Fibroblast of lung (primary cell): Measurements from ENCODE around the gene OBSCN. TPM values are rescaled to one million over a fixed set of nuclear protein-coding genes. Genes with fewer than 3 reads are reported as not detected.

ENCODE experiments used
- DNase-seq, 2 donors: peaks; one replicate each; pipeline versions ENCODE4 v3.0.0 to v3.0.0-alpha.2; 2010; ENCODE audit warnings: low read depth in 2 of 2
- H2AFZ ChIP-seq: 2 replicates; pipeline ENCODE4 v1.5.1; 2012; ENCODE audit warnings: low read length, control low read depth, inconsistent platforms
- H3K27ac ChIP-seq: 2 replicates; pipeline ENCODE4 v1.5.1; 2011; ENCODE audit warnings: low read length, control low read depth; ENCODE audit not compliant: insufficient read depth
- H3K27me3 ChIP-seq: 2 replicates; pipeline ENCODE4 v1.5.1; 2011; ENCODE audit warnings: mild to moderate bottlenecking, low read length; ENCODE audit not compliant: control insufficient read depth, insufficient read depth
- H3K36me3 ChIP-seq: 2 replicates; pipeline ENCODE4 v1.5.1; 2011; ENCODE audit warnings: low read length; ENCODE audit not compliant: control insufficient read depth, insufficient read depth
- H3K4me1 ChIP-seq: 2 replicates; pipeline ENCODE4 v1.5.1; 2011; ENCODE audit warnings: low read length; ENCODE audit not compliant: control insufficient read depth, insufficient read depth; ENCODE audit errors: extremely low read depth
- H3K4me2 ChIP-seq: 2 replicates; pipeline ENCODE4 v1.5.1; 2011; ENCODE audit warnings: low read length, control low read depth; ENCODE audit not compliant: insufficient read depth; ENCODE audit errors: extremely low read depth
- H3K4me3 ChIP-seq, 4 experiments: fragments of 200-600 bp in 1 of 4; sonication (generic) in 1 of 4; replicated peaks in 1 of 4; 2 replicates each; pipeline ENCODE4 v1.5.1; 2011 to 2016; ENCODE audit warnings: low read length in 4 of 4, low read depth in 3 of 4, mild to moderate bottlenecking in 3 of 4, control low read depth in 2 of 4, inconsistent platforms in 1 of 4, mixed read lengths in 1 of 4; ENCODE audit not compliant: insufficient read depth in 1 of 4; ENCODE audit errors: control extremely low read depth in 1 of 4
- H3K79me2 ChIP-seq: 2 replicates; pipeline ENCODE4 v1.5.1; 2012; ENCODE audit warnings: mild to moderate bottlenecking, low read length, inconsistent platforms; ENCODE audit not compliant: control insufficient read depth, insufficient read depth
- H3K9ac ChIP-seq: 2 replicates; pipeline ENCODE4 v1.5.1; 2011; ENCODE audit warnings: mild to moderate bottlenecking, low read length, control low read depth; ENCODE audit not compliant: insufficient read depth
- H3K9me3 ChIP-seq: 2 replicates; pipeline ENCODE4 v1.5.1; 2012; ENCODE audit warnings: low read depth, low read length; ENCODE audit not compliant: control insufficient read depth, insufficient read depth
- H4K20me1 ChIP-seq: 2 replicates; pipeline ENCODE4 v1.5.1; 2011; ENCODE audit warnings: low read length; ENCODE audit not compliant: control insufficient read depth, insufficient read depth; ENCODE audit errors: extremely low read depth
- EZH2 ChIP-seq: IDR thresholded peaks from 2 replicates; pipeline ENCODE4 v1.5.1; 2012; ENCODE audit warnings: low read length, control low read depth, mild to moderate bottlenecking; ENCODE audit errors: missing control alignments
- polyA plus RNA-seq, 2 donors: library from polyadenylated mRNA; depleted of rRNA in 1 of 2; stranded (reverse) in 1 of 2; unstranded in 1 of 2; fragments of >200 nt; gene quantifications; 2 replicates each; pipeline ENCODE4 v1.2.1, GENCODE V29; 2011 to 2012; ENCODE audit warnings: missing spikeins in 1 of 2
- total RNA-seq: library from RNA; depleted of rRNA; stranded (reverse); fragments of >200 nt; gene quantifications from 2 replicates; pipeline ENCODE4 v1.2.1, GENCODE V29; 2014
- TF ChIP-seq, protein P1 (sequence below), 2 donors: IDR thresholded peaks in 1 of 2; conservative IDR thresholded peaks in 1 of 2; 1 replicate in 1 of 2; 2 replicates in 1 of 2; pipeline ENCODE4 v1.5.1; 2011 to 2012; ENCODE audit warnings: low read length in 2 of 2, control low read depth in 1 of 2, inconsistent platforms in 1 of 2, low read depth in 1 of 2, mild to moderate bottlenecking in 1 of 2

Gene OBSCN
- total and polyA plus RNA-seq, 2 donors (not counting 1 experiment from before 2014, with no cell fraction given): 0.87 to 16.8 TPM

DNA sequence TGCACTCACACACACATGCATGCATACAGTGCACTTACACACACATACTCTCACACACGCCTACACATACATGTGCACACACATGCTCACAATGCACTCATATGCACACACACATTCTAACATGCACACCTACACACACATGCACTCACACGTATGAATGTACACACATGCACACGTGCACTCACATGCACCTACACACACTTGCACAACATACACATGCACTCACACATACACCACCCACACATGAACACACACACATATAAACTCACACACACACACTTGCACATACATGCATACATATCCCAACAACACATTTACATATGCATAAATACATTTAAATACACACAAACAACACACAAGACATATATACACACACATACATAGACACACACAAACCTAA, 30.6 kb downstream of the OBSCN start:
- Histone ChIP-seq H2AFZ (no peak overlapping the region), H3K79me2 (no peaks in the 10 kb centered on the region), H3K4me3 (no peak overlapping the region), H3K27me3 (no peaks in the 10 kb centered on the region), H3K9me3 (peaks cover 2% of the 10 kb centered on the region), H4K20me1 (no peaks in the 10 kb centered on the region), H3K4me2 (no peak overlapping the region), H3K9ac (no peak overlapping the region), H3K27ac (no peak overlapping the region), H3K36me3 (no peaks in the 10 kb centered on the region), H3K4me1 (no peaks in the 10 kb centered on the region)
- TF ChIP-seq, protein P1, sequence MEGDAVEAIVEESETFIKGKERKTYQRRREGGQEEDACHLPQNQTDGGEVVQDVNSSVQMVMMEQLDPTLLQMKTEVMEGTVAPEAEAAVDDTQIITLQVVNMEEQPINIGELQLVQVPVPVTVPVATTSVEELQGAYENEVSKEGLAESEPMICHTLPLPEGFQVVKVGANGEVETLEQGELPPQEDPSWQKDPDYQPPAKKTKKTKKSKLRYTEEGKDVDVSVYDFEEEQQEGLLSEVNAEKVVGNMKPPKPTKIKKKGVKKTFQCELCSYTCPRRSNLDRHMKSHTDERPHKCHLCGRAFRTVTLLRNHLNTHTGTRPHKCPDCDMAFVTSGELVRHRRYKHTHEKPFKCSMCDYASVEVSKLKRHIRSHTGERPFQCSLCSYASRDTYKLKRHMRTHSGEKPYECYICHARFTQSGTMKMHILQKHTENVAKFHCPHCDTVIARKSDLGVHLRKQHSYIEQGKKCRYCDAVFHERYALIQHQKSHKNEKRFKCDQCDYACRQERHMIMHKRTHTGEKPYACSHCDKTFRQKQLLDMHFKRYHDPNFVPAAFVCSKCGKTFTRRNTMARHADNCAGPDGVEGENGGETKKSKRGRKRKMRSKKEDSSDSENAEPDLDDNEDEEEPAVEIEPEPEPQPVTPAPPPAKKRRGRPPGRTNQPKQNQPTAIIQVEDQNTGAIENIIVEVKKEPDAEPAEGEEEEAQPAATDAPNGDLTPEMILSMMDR (conservative IDR thresholded peaks at IDR 0.05 in 1 of 2, IDR thresholded peaks at IDR 0.05 in 1 of 2; ENCODE audit: low read depth in 1 of 2, low read length in 2 of 2): no peak
- TF ChIP-seq EZH2: no peak
- DNase-seq: no peak

DNA sequence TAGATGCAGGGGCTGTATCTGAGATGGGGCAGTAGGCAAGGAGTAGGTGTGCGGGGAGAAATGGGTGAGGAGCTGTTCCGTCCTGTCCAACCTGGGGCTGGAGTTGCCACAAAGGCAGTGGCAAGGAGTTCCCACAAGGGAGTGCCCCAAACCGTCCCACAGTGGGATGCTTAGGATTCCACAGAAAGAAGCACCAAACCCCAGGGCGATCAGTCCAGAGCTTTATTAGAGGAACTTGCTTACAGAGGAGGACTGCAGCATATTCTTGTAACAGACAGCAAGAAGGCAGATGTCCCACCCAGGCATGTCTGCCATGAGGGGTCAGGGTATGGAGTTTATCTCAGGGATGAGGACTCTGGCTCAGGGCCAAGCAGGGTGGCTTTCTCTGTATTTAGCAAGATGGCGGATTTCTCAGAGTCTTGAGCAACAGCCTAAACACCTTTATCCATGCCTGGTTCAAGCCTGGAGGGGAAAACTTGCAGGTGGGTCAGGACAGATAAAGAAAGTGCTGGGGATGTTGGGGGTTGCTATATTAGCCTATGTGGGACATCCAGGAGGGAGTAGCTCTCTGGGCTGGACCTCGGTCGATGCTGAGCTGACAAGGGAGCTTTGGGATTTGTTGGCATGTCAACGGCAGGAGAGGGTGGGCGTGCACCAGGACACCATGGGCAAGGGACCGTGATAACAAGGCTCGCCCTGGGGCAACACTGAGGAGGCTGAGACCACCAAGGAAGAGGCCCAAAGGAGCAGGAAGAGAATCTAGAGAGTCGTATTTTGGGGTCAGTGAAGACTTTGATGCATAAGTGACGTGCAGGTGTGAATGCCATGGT, 32.8 kb downstream of the OBSCN start:
- Histone ChIP-seq H3K4me2 (no peak overlapping the region), H4K20me1 (no peaks in the 10 kb centered on the region), H3K79me2 (no peaks in the 10 kb centered on the region), H3K4me3 (no peak overlapping the region), H2AFZ (no peak overlapping the region), H3K36me3 (no peaks in the 10 kb centered on the region), H3K27me3 (no peaks in the 10 kb centered on the region), H3K4me1 (no peaks in the 10 kb centered on the region), H3K9me3 (peaks cover 2% of the 10 kb centered on the region), H3K27ac (no peak overlapping the region), H3K9ac (no peak overlapping the region)
- TF ChIP-seq EZH2: no peak
- TF ChIP-seq, protein P1 (conservative IDR thresholded peaks at IDR 0.05 in 1 of 2, IDR thresholded peaks at IDR 0.05 in 1 of 2; ENCODE audit: low read depth in 1 of 2, low read length in 2 of 2): no peak
- no peak for DNase-seq

DNA sequence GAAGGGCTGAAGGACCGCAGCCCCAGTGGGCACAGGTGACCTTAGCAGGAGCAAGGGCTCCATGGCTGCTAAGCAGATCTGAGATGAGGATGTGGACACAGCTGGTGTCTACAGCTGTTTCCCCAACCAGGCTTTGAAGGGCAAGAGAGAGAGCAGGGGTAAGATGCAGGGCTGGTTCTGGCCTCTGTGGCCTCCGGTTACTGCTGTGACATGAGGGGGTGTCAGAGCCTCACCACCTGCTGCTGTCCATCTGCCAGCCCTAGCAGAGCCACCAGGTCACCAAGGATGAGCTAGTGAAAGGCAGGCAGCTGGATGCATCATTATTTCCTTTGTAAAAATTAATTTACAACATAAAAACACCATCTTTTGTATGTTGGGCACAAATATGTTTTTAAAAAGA, 33.4 kb downstream of the OBSCN start:
- peaks cover 2% of the 10 kb centered on the region for H3K9me3 ChIP-seq
- no peak for DNase-seq
- no peak overlapping the region for H3K4me2 ChIP-seq
- no peak overlapping the region for H3K4me3 ChIP-seq
- no peaks in the 10 kb centered on the region for H3K79me2 ChIP-seq
- H2AFZ ChIP-seq: no peak overlapping the region
- no peaks in the 10 kb centered on the region for H4K20me1 ChIP-seq
- H3K27me3 ChIP-seq: no peaks in the 10 kb centered on the region
- no peak for TF ChIP-seq EZH2
- TF ChIP-seq, protein P1 (conservative IDR thresholded peaks at IDR 0.05 in 1 of 2, IDR thresholded peaks at IDR 0.05 in 1 of 2; ENCODE audit: low read depth in 1 of 2, low read length in 2 of 2): no peak
- H3K4me1 ChIP-seq: no peaks in the 10 kb centered on the region
- H3K27ac ChIP-seq: no peak overlapping the region
- H3K36me3 ChIP-seq: no peaks in the 10 kb centered on the region
- no peak overlapping the region for H3K9ac ChIP-seq
